H1 (cell line): ENCODE data around the gene PRPF38A. TPM values are rescaled to one million over a fixed set of nuclear protein-coding genes. Genes with fewer than 3 reads are reported as not detected.

ENCODE experiments used
- ATF3 ChIP-seq: IDR thresholded peaks from 2 replicates; pipeline ENCODE4 v1.6.1; 2011; ENCODE audit warnings: low read depth, mild to moderate bottlenecking, low read length; ENCODE audit not compliant: insufficient read depth
- BACH1 ChIP-seq: IDR thresholded peaks from 2 replicates; pipeline ENCODE4 v1.6.1; 2012; ENCODE audit warnings: low read length, improper control_type of control experiment
- HDAC6 ChIP-seq: IDR thresholded peaks from one replicate; pipeline ENCODE4 v1.7.1; 2012; ENCODE audit warnings: low read depth, mild to moderate bottlenecking, inconsistent platforms, low read length, moderate library complexity
- MAFK ChIP-seq: IDR thresholded peaks from 2 replicates; pipeline ENCODE4 v1.6.1; 2012; ENCODE audit warnings: low read depth, mild to moderate bottlenecking, improper control_type of control experiment, low read length
- SIN3A ChIP-seq, 2 experiments: IDR thresholded peaks in 1 of 2; conservative IDR thresholded peaks in 1 of 2; 2 replicates each; pipeline ENCODE4 v1.6.1; 2011 to 2012; ENCODE audit warnings: low read length in 2 of 2, improper control_type of control experiment in 1 of 2, low read depth in 1 of 2, mild to moderate bottlenecking in 1 of 2
- TAF7 ChIP-seq: optimal IDR thresholded peaks from 2 replicates; pipeline ENCODE3; 2011; ENCODE audit warnings: low read depth, mild to moderate bottlenecking, inconsistent platforms, low read length, moderate library complexity, borderline replicate concordance
- TCF12 ChIP-seq: IDR thresholded peaks from 2 replicates; pipeline ENCODE4 v1.6.1; 2011; ENCODE audit warnings: low read depth, mild to moderate bottlenecking, low read length
- YY1 ChIP-seq: IDR thresholded peaks from 2 replicates; pipeline ENCODE4 v1.6.1; 2011; ENCODE audit warnings: low read depth, mild to moderate bottlenecking, low read length
- polyA plus RNA-seq, 7 experiments: library from polyadenylated mRNA; depleted of rRNA in 3 of 7; stranded (reverse) in 5 of 7; unstranded in 2 of 7; fragments of >200 nt in 5 of 7; fragments of 200-250 nt in 2 of 7; gene quantifications; 1 replicate in 5 of 7; 2 replicates in 1 of 7; 4 replicates in 1 of 7; pipeline versions ENCODE4 v1.2.1 to v1.2.3, GENCODE V29; 2011 to 2013; ENCODE audit warnings: missing spikeins in 2 of 7, mixed read lengths in 2 of 7
- total RNA-seq: library from RNA; stranded (reverse); fragmentation: NEBNext Ultra II Directional; extraction: Animal tissue kit (Norgen Biotek cat#: 25700); gene quantifications from 2 replicates; pipeline ENCODE4 v1.2.1, GENCODE V29; 2021

Gene PRPF38A
- total and polyA plus RNA-seq, 2 of the 8 experiments (the other 6 are each of a cell fraction or from before 2014, with no cell fraction given) = 25.6 to 76.2 TPM

- TF ChIP-seq TAF7 (no peak), MAFK (no peak), TCF12 (no peak), ATF3 (no peak), YY1 (no peak), SIN3A (conservative IDR thresholded peaks at IDR 0.05 in 1 of 2, IDR thresholded peaks at IDR 0.05 in 1 of 2; ENCODE audit: low read depth in 1 of 2, low read length in 2 of 2) (no peak), HDAC6 (no peak), BACH1 (no peak)
Observed at GRCh38 chr1:52455686-52456085, 51.3 kb downstream of the PRPF38A start (continued).
